Measurements from ENCODE around the gene UNC93B1. TPM values are rescaled to one million over a fixed set of nuclear protein-coding genes. Genes with fewer than 3 reads are reported as not detected.

UNC93B1 gene
- total and polyA plus RNA-seq, 10 donors, result 110 to 192 (median 132) TPM

DNA sequence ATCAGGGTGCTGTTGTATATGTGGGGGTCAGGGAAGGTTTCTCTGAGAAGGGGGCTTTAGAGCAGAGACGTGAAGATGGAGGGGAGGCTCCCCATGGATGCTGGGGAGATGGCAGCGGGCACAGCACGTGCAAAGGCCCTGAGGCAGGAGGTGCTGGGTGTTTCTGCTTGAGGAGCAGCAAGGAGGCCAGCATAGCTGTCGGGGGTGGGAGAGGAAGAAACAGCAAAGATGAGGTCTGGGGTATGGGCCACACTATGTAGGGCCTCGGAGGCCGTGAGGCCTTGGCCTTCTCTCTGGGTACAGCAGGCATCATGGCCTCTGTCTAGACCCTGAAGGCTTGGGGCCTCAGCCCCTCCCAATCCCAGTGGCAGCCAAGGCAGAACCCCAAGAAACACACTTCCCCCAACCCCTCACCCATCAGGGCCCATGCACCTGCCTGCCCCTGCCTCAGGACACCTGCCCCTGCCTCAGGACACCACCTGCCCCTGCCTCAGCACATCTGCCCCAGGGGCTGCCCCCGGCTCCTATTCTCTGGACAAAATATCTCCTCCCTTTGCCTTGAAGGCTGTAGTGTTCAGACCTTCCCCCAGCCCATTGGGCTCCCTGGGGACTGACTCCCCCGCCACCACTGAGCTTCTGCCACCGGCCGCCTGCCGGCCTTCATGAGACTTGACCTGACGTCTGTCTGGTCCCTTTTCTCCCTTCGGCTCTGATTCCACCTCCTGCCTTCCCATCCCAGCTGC lies 12.4 kb upstream of the UNC93B1 start:
- H3K9me3 ChIP-seq, result no peaks in the 10 kb centered on the region
- H3K36me3 ChIP-seq, result peaks cover 0 to 71% (median under 1%) of the 10 kb centered on the region in 6 donors
- WGBS, 5 donors, result 70 to 81% (median 79%) methylated on average over 13 of the region's 13 CpGs
- TF ChIP-seq, protein P1, sequence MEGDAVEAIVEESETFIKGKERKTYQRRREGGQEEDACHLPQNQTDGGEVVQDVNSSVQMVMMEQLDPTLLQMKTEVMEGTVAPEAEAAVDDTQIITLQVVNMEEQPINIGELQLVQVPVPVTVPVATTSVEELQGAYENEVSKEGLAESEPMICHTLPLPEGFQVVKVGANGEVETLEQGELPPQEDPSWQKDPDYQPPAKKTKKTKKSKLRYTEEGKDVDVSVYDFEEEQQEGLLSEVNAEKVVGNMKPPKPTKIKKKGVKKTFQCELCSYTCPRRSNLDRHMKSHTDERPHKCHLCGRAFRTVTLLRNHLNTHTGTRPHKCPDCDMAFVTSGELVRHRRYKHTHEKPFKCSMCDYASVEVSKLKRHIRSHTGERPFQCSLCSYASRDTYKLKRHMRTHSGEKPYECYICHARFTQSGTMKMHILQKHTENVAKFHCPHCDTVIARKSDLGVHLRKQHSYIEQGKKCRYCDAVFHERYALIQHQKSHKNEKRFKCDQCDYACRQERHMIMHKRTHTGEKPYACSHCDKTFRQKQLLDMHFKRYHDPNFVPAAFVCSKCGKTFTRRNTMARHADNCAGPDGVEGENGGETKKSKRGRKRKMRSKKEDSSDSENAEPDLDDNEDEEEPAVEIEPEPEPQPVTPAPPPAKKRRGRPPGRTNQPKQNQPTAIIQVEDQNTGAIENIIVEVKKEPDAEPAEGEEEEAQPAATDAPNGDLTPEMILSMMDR (IDR thresholded peaks at IDR 0.05 in 8 of 11, conservative IDR thresholded peaks at IDR 0.05 in 3 of 11), result no peak
- TF ChIP-seq POLR2AphosphoS5 (IDR thresholded peaks at IDR 0.05), result no peak
- no peak for TF ChIP-seq POLR2A (IDR thresholded peaks at IDR 0.05)
- intact Hi-C loops (cut with DNase I; ENCODE audit: low total_unique reads), result no loop called here
- H3K4me1 ChIP-seq, result peaks cover 0 to 60% (median 39%) of the 10 kb centered on the region in 6 donors
- no peaks in the 10 kb centered on the region for H3K27me3 ChIP-seq (replicated peaks in 1 of 7)
- DNase-seq, result no peak
- H3K27ac ChIP-seq, result no peak overlapping the region
- no peak overlapping the region for H3K4me3 ChIP-seq

DNA sequence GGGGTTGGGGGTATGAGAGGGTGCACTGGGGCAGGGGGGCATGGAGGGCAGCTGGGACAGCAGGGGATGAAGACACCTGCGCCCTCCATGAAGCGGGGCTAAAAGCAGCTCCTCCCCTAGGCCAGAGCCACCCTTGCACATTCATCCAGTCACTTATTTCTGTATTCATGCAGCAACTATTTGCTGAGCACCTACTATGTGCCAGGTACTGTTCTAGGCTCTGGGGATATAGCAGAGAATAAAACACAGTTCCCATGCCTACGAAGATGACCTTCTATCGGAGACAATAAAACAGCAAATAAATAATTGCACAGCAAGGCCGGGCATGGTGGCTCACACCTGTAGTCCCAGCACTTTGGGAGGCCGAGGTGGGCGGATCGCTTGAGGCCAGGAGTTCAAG lies 11.6 kb upstream of the UNC93B1 start:
- TF ChIP-seq POLR2A (IDR thresholded peaks at IDR 0.05) (no peak), POLR2AphosphoS5 (IDR thresholded peaks at IDR 0.05) (no peak)
- TF ChIP-seq, protein P1 (IDR thresholded peaks at IDR 0.05 in 8 of 11, conservative IDR thresholded peaks at IDR 0.05 in 3 of 11), result no peak
- intact Hi-C loops (cut with DNase I; ENCODE audit: low total_unique reads), result no loop called here
- H3K4me1 ChIP-seq, result peaks cover 0 to 69% (median 47%) of the 10 kb centered on the region in 6 donors
- WGBS, 5 donors, result 93 to 98% (median 95%) methylated on average over 8 of the region's 8 CpGs
- DNase-seq, result no peak
- no peaks in the 10 kb centered on the region for H3K27me3 ChIP-seq (replicated peaks in 1 of 7)
- peaks cover 0 to 62% (median 0%) of the 10 kb centered on the region in 6 donors for H3K36me3 ChIP-seq
- no peak overlapping the region for H3K27ac ChIP-seq
- no peaks in the 10 kb centered on the region for H3K9me3 ChIP-seq
- no peak overlapping the region for H3K4me3 ChIP-seq

DNA sequence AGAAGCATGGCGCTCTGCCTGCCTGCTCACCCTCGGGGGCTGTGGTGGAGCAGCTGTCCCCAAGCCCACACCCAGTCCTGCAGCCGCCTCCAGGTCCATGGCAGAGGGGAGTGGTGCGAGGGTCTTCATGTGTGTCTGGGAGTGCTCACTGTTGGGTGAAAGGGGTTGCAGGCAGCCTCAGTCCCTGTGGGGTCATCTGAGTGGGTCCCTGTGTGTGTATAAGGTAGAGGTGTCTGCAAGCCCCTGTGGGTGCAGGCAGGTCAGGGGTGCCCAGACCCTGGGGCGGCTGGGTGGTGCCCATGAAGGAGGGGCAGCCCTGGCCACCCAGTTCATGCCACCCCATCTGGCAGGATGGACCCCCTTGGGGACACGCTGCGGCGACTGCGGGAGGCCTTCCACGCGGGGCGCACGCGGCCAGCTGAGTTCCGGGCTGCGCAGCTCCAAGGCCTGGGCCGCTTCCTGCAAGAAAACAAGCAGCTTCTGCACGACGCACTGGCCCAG lies 11.1 kb upstream of the UNC93B1 start:
- Histone ChIP-seq H3K27me3 (replicated peaks in 1 of 7) (peaks cover 0 to 3% (median 0%) of the 10 kb centered on the region in 7 donors), H3K27ac (peak overlapping the region in 4 of 8 donors; percentile 89 to 93 (median 91)), H3K36me3 (peaks cover 0 to 57% (median 0%) of the 10 kb centered on the region in 6 donors), H3K4me3 (no peak overlapping the region), H3K4me1 (peaks cover 0 to 74% (median 51%) of the 10 kb centered on the region in 6 donors), H3K9me3 (no peaks in the 10 kb centered on the region)
- intact Hi-C loops (cut with DNase I; ENCODE audit: low total_unique reads), result no loop called here
- 84 to 93% (median 84%) methylated on average over 14 to 19 of the region's 19 CpGs for WGBS, 5 donors
- DNase-seq, result no peak
- TF ChIP-seq, protein P1 (IDR thresholded peaks at IDR 0.05 in 8 of 11, conservative IDR thresholded peaks at IDR 0.05 in 3 of 11), result no peak
- TF ChIP-seq POLR2AphosphoS5 (IDR thresholded peaks at IDR 0.05) (no peak), POLR2A (IDR thresholded peaks at IDR 0.05) (no peak)
